Ishikawa (cell line): Measurements from ENCODE around the gene NUP58.

Experiments
- CEBPB ChIP-seq: IDR thresholded peaks from 2 replicates; pipeline ENCODE4 v1.6.1; 2012
- CREB1 ChIP-seq: IDR thresholded peaks from 2 replicates; pipeline ENCODE4 v1.6.1; 2012; ENCODE audit warnings: low read depth
- EGR1 ChIP-seq: IDR thresholded peaks from 2 replicates; pipeline ENCODE4 v1.6.1; 2012
- EP300 ChIP-seq: IDR thresholded peaks from 2 replicates; pipeline ENCODE4 v1.6.1; 2012; ENCODE audit warnings: borderline replicate concordance
- FOXM1 ChIP-seq: IDR thresholded peaks from 2 replicates; pipeline ENCODE4 v1.6.1; 2012; ENCODE audit warnings: low read depth, borderline replicate concordance
- MAX ChIP-seq: IDR thresholded peaks from 2 replicates; pipeline ENCODE4 v1.6.1; 2012
- NFIC ChIP-seq: IDR thresholded peaks from 2 replicates; pipeline ENCODE4 v1.6.1; 2012
- RAD21 ChIP-seq: IDR thresholded peaks from 2 replicates; pipeline ENCODE4 v1.6.1; 2012; ENCODE audit warnings: low read depth
- TAF1 ChIP-seq: IDR thresholded peaks from 2 replicates; pipeline ENCODE4 v1.6.1; 2012; ENCODE audit warnings: low read depth, mild to moderate bottlenecking
- TCF12 ChIP-seq: IDR thresholded peaks from 2 replicates; pipeline ENCODE4 v1.6.1; 2012; ENCODE audit warnings: low read depth
- TEAD4 ChIP-seq: IDR thresholded peaks from 2 replicates; pipeline ENCODE4 v1.6.1; 2012
- YY1 ChIP-seq: IDR thresholded peaks from 2 replicates; pipeline ENCODE4 v1.6.1; 2012; ENCODE audit warnings: low read depth
- ZBTB7A ChIP-seq: IDR thresholded peaks from 2 replicates; pipeline ENCODE4 v1.6.1; 2012; ENCODE audit warnings: low read depth
- TF ChIP-seq, protein P1 (sequence below): IDR thresholded peaks from 2 replicates; pipeline ENCODE4 v1.6.1; 2012
- TF ChIP-seq, protein P2 (sequence below): IDR thresholded peaks from 2 replicates; pipeline ENCODE4 v1.6.1; 2012; ENCODE audit warnings: low read depth, mild to moderate bottlenecking

Gene NUP58

GRCh38 chr13:25352230-25352629 is 50.8 kb downstream of the NUP58 start:
- TF ChIP-seq, protein P1, sequence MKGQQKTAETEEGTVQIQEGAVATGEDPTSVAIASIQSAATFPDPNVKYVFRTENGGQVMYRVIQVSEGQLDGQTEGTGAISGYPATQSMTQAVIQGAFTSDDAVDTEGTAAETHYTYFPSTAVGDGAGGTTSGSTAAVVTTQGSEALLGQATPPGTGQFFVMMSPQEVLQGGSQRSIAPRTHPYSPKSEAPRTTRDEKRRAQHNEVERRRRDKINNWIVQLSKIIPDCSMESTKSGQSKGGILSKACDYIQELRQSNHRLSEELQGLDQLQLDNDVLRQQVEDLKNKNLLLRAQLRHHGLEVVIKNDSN = no peak
- TF ChIP-seq YY1 (no peak), NFIC (no peak), RAD21 (no peak), FOXM1 (no peak), TEAD4 (no peak)

DNA sequence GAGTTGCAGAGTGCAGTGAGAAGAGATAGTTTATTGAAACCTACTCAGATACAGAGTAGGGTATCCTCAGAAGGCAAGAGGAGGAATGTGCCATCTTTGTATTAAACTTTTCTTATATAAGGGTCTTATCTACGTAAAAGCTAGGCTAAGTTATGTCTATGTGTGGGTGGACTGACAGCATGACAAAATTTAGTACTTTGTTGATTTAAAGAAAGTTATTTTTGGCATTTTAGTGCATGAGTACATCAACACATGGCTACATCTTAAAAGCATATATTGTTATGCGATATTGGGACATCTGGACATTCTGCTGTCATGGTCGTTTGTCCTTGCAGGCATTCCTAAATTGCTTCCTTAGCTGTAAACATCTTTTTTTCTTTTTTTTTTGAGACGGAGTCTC is 51.4 kb downstream of the NUP58 start:
- TF ChIP-seq EP300 (no peak), CREB1 (no peak)

GRCh38 chr13:25353344-25353743 is 51.9 kb downstream of the NUP58 start:
- TF ChIP-seq CREB1 (no peak), MAX (no peak), ZBTB7A (no peak), YY1 (no peak), TCF12 (no peak), EGR1 (no peak), CEBPB (no peak), NFIC (no peak), TAF1 (no peak), TEAD4 (no peak), EP300 (no peak), FOXM1 (no peak)
- TF ChIP-seq, protein P1 = no peak
- TF ChIP-seq, protein P2, sequence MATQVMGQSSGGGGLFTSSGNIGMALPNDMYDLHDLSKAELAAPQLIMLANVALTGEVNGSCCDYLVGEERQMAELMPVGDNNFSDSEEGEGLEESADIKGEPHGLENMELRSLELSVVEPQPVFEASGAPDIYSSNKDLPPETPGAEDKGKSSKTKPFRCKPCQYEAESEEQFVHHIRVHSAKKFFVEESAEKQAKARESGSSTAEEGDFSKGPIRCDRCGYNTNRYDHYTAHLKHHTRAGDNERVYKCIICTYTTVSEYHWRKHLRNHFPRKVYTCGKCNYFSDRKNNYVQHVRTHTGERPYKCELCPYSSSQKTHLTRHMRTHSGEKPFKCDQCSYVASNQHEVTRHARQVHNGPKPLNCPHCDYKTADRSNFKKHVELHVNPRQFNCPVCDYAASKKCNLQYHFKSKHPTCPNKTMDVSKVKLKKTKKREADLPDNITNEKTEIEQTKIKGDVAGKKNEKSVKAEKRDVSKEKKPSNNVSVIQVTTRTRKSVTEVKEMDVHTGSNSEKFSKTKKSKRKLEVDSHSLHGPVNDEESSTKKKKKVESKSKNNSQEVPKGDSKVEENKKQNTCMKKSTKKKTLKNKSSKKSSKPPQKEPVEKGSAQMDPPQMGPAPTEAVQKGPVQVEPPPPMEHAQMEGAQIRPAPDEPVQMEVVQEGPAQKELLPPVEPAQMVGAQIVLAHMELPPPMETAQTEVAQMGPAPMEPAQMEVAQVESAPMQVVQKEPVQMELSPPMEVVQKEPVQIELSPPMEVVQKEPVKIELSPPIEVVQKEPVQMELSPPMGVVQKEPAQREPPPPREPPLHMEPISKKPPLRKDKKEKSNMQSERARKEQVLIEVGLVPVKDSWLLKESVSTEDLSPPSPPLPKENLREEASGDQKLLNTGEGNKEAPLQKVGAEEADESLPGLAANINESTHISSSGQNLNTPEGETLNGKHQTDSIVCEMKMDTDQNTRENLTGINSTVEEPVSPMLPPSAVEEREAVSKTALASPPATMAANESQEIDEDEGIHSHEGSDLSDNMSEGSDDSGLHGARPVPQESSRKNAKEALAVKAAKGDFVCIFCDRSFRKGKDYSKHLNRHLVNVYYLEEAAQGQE = no peak

DNA sequence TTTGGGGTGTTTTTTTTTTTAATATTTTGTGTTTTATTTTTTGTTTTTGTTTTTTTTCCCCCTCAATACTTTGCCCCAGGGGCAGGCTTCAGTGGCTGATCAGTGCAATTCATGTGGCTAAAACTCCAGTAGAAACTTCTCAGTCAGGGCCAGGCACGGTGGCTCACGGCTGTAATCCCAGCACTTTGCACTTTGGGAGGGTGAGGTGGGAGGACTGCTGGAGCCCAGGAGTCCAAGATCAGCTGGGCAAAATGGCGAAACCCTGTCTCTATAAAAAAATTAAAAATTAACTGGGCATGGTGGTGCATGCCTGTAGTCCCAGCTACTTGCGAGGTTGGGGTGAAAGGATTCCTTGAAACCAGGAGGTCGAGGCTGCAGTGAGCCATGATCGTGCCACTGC is 53.0 kb downstream of the NUP58 start:
- TF ChIP-seq NFIC (no peak), CREB1 (no peak), TCF12 (no peak), RAD21 (no peak), EP300 (no peak), YY1 (no peak), FOXM1 (no peak), MAX (no peak), TAF1 (no peak), ZBTB7A (no peak), TEAD4 (no peak), EGR1 (no peak), CEBPB (no peak)
- TF ChIP-seq, protein P1 = no peak
- TF ChIP-seq, protein P2 = no peak

- TF ChIP-seq TAF1 = no peak
These were observed 64.4 kb downstream of the NUP58 start for GRCh38 chr13:25365720-25366235.

- TF ChIP-seq CEBPB (no peak), MAX (no peak), ZBTB7A (no peak), NFIC (no peak), EGR1 (no peak), TAF1 (no peak), EP300 (no peak), TCF12 (no peak), CREB1 (no peak), FOXM1 (no peak)
- TF ChIP-seq, protein P1 = no peak
- TF ChIP-seq, protein P2 = no peak
These were observed 69.9 kb downstream of the NUP58 start for GRCh38 chr13:25371158-25371874.
